A549 (cell line): ENCODE results near the gene VANGL1. TPM values are rescaled to one million over a fixed set of nuclear protein-coding genes. Genes with fewer than 3 reads are reported as not detected.

Experiments used
- ATAC-seq, 2 experiments: fragments of 200-7000 bp in 1 of 2; fragments of >200 bp in 1 of 2; cut with Nextera tagmentation in 1 of 2; cut with Tn5 transposase in 1 of 2; 3 replicates each; pipeline versions ENCODE4 v1.8.0 to v1.9.1; 2018 to 2020; ENCODE audit warnings: mild to moderate bottlenecking in 1 of 2, moderate library complexity in 1 of 2
- CTCF ChIA-PET: fragments of 300-600 bp; sonication (Branson Sonifier 250); formaldehyde crosslinking; extraction: SDS; loops from one replicate; lab custom pipeline; 2021; ENCODE audit warnings: antibody characterized with exemption, inconsistent platforms; lab: Yijun Ruan, JAX
- POLR2A ChIA-PET: fragments of 350-600 bp; formaldehyde crosslinking; extraction: SDS; loops from one replicate; lab custom pipeline; 2021; ENCODE audit warnings: antibody characterized with exemption, inconsistent platforms; lab: Yijun Ruan, JAX
- DNase-seq, 2 experiments: peaks; one replicate each; pipeline versions ENCODE4 v3.0.0 to v3.0.0-alpha.2; 2011 to 2016; ENCODE audit warnings: low read depth in 1 of 2, low spot score in 1 of 2
- FAIRE-seq: peaks from 2 replicates; lab custom pipeline; 2011; peaks lifted over from hg19 to GRCh38; lab: Jason Lieb, UNC
- H3K27ac ChIP-seq, 2 experiments: fragments of >200 bp; sonication (Bioruptor Twin); formaldehyde crosslinking; 3 replicates each; pipeline ENCODE4 v1.5.1; 2016 to 2017
- H3K4me1 ChIP-seq: fragments of >200 bp; sonication (Bioruptor Twin); formaldehyde crosslinking; 3 replicates; pipeline ENCODE4 v1.6.1; 2016
- H3K4me2 ChIP-seq: fragments of >200 bp; sonication (Bioruptor Twin); formaldehyde crosslinking; 3 replicates; pipeline ENCODE4 v1.6.1; 2016
- H3K4me3 ChIP-seq: fragments of >200 bp; sonication (Bioruptor Twin); formaldehyde crosslinking; 3 replicates; pipeline ENCODE4 v1.5.1; 2016
- H3K9me3 ChIP-seq: fragments of >200 bp; sonication (Bioruptor Twin); formaldehyde crosslinking; 3 replicates; pipeline ENCODE4 v1.6.1; 2016
- BHLHE40 ChIP-seq: IDR thresholded peaks from 2 replicates; pipeline ENCODE4 v1.6.1; 2012; ENCODE audit warnings: low read depth, low read length, inconsistent platforms
- CEBPB ChIP-seq, 2 experiments: fragments of >200 bp in 1 of 2; sonication (Bioruptor Twin) in 1 of 2; formaldehyde crosslinking in 1 of 2; IDR thresholded peaks; 2 replicates each; pipeline ENCODE4 v1.6.1; 2012 to 2016
- CHD2 ChIP-seq: fragments of 150-350 bp; IDR thresholded peaks from 2 replicates; pipeline ENCODE4 v1.6.1; 2014; ENCODE audit warnings: low read length; ENCODE audit not compliant: partially characterized antibody
- CHD4 ChIP-seq: fragments of 200-600 bp; sonication (generic); IDR thresholded peaks from 2 replicates; pipeline ENCODE4 v1.6.1; 2016; ENCODE audit warnings: antibody characterized with exemption, mild to moderate bottlenecking, borderline replicate concordance
- EP300 ChIP-seq, 2 experiments: fragments of >200 bp; sonication (Bioruptor Twin); formaldehyde crosslinking; IDR thresholded peaks; 2 replicates in 1 of 2; 3 replicates in 1 of 2; pipeline ENCODE4 v1.6.1; 2016 to 2017
- HDAC2 ChIP-seq: fragments of 200-600 bp; sonication (generic); IDR thresholded peaks from 2 replicates; pipeline ENCODE4 v1.6.1; 2016
- HEYL ChIP-seq: fragments of 250-450 bp; sonication (Bioruptor Pico); IDR thresholded peaks from 2 replicates; pipeline ENCODE4 v1.8.0; 2021; ENCODE audit warnings: mild to moderate bottlenecking, moderate library complexity
- HOXA7 ChIP-seq: fragments of 250-450 bp; sonication (Bioruptor Pico); IDR thresholded peaks from 2 replicates; pipeline ENCODE4 v1.5.0; 2020; ENCODE audit warnings: mild to moderate bottlenecking, moderate library complexity
- KDM5A ChIP-seq: fragments of 200-600 bp; sonication (generic); IDR thresholded peaks from 2 replicates; pipeline ENCODE4 v1.6.1; 2016; ENCODE audit warnings: antibody characterized with exemption, mild to moderate bottlenecking
- MAZ ChIP-seq: fragments of 150-350 bp; IDR thresholded peaks from 2 replicates; pipeline ENCODE4 v1.6.1; 2014; ENCODE audit warnings: antibody characterized with exemption, low read depth, low read length, borderline replicate concordance
- MYC ChIP-seq: IDR thresholded peaks from 2 replicates; pipeline ENCODE4 v1.6.1; 2012; ENCODE audit warnings: mild to moderate bottlenecking, inconsistent platforms, low read length, improper control_type of control experiment, borderline replicate concordance
- NR3C1 ChIP-seq: fragments of >200 bp; sonication (Bioruptor Twin); formaldehyde crosslinking; IDR thresholded peaks from 3 replicates; pipeline ENCODE4 v1.6.1; 2017
- RFX5 ChIP-seq: fragments of 450-650 bp; IDR thresholded peaks from 2 replicates; pipeline ENCODE4 v1.7.1; 2014; ENCODE audit warnings: antibody characterized with exemption, mild to moderate bottlenecking, moderate library complexity
- SMC3 ChIP-seq: fragments of >200 bp; sonication (Bioruptor Twin); formaldehyde crosslinking; IDR thresholded peaks from 3 replicates; pipeline ENCODE4 v1.6.1; 2018; ENCODE audit warnings: inconsistent platforms
- TFCP2L1 ChIP-seq: fragments of 250-450 bp; sonication (Bioruptor Pico); IDR thresholded peaks from 2 replicates; pipeline ENCODE4 v1.5.0; 2021; ENCODE audit warnings: mild to moderate bottlenecking
- TP53 ChIP-seq: fragments of 250-450 bp; sonication (Bioruptor Pico); IDR thresholded peaks from 2 replicates; pipeline ENCODE4 v1.5.0; 2021; ENCODE audit warnings: mild to moderate bottlenecking, moderate library complexity
- ZFP36 ChIP-seq: fragments of 450-650 bp; IDR thresholded peaks from 2 replicates; pipeline ENCODE4 v1.6.1; 2014; ENCODE audit warnings: borderline replicate concordance; ENCODE audit not compliant: partially characterized antibody
- WGBS: methylation state at CpG from one replicate; pipeline ENCODE4 v1.1.6; 2017; ENCODE audit errors: missing lambda C conversion rate; 5-methylcytosine and 5-hydroxymethylcytosine counted together
- polyA plus RNA-seq, 4 experiments: library from polyadenylated mRNA; depleted of rRNA in 3 of 4; stranded (reverse); fragments of >200 nt; fragmentation: RNase III in 1 of 4; extraction: RNeasy Plus Mini Kit Qiagen cat#74134 plus additional on column Dnase treatment in 1 of 4; gene quantifications; 2 replicates in 3 of 4; 3 replicates in 1 of 4; pipeline ENCODE4 v1.2.3, GENCODE V29; 2011 to 2017
- TF ChIP-seq, protein P1 (sequence below): fragments of 200-600 bp; sonication (generic); IDR thresholded peaks from 2 replicates; pipeline ENCODE4 v1.6.1; 2016; ENCODE audit warnings: antibody characterized with exemption, mild to moderate bottlenecking, moderate library complexity
- TF ChIP-seq, protein P2 (sequence below): fragments of >200 bp; sonication (Bioruptor Twin); formaldehyde crosslinking; IDR thresholded peaks from 2 replicates; pipeline ENCODE4 v1.6.1; 2016
- TF ChIP-seq, protein P3 (sequence below): fragments of 250-450 bp; sonication (Bioruptor Pico); IDR thresholded peaks from 2 replicates; pipeline ENCODE4 v1.5.0; 2021; ENCODE audit warnings: mild to moderate bottlenecking, moderate library complexity, borderline replicate concordance
- TF ChIP-seq, protein P4 (sequence below): IDR thresholded peaks from 2 replicates; pipeline ENCODE4 v1.6.1; 2012; ENCODE audit warnings: low read depth, borderline replicate concordance
- TF ChIP-seq, protein P5 (sequence below): fragments of 150-350 bp; IDR thresholded peaks from 2 replicates; pipeline ENCODE4 v1.6.1; 2014; ENCODE audit warnings: low read depth, mild to moderate bottlenecking, low read length

The VANGL1 gene
- polyA plus RNA-seq, 2 of the 4 experiments (the other 2 are of a cell fraction) = 11.0 to 11.5 TPM

DNA sequence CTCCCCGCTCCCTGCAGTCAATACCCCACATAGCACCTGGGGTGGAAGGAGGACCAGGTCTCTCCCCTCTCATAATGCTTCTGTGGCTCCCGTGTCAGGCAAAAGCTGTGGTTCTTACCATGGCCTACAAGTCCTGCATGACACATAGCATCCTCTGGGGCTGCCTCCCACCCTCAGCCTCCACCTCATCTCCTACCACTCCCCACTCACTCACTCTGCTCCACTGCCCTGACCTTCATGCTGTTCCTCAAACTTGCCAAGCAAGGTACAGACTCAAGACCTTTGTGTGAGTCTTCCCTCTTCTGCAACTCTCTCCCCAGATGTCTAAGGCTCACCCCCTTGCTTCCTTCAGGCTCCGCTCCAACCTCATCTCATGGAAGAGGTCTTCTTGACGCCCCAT lies 28.0 kb upstream of the VANGL1 start:
- H3K4me1 ChIP-seq = no peaks in the 10 kb centered on the region
- no peak overlapping the region for H3K4me2 ChIP-seq
- DNase-seq (no peak), ATAC-seq (no peak), FAIRE-seq (no peak)
- TF ChIP-seq TFCP2L1 (CRISPR knock-in tag) (no peak), CHD2 (no peak), MAZ (no peak)
- H3K27ac ChIP-seq = no peak overlapping the region
- 43% methylated on average over 3 of the region's 4 CpGs for WGBS
- ChIA-PET POLR2A (no interaction called here), CTCF (no interaction called here)
- H3K4me3 ChIP-seq = no peak overlapping the region
- H3K9me3 ChIP-seq = no peaks in the 10 kb centered on the region

DNA sequence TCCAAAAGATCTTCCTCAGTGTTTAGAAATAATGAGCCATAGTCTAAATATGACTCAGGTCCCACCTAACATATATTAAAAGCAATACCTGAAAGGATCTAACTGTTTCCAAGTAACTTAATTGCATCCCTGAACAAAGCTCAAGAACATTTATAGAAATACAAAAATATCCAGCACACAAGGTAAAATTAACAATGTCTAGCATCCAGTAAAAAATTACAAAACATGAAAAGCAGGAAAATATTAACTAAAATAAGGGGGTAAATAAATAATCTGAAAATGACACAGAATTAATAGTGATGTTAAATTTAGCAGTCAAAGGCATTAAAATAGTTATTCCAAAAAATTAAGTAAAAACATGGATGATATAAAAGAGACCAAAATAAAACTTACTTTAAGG lies 21.3 kb upstream of the VANGL1 start:
- TF ChIP-seq CHD4 (no peak), KDM5A (no peak), MYC (no peak), EP300 (IDR thresholded peaks at IDR 0.05) (no peak), HDAC2 (no peak), HEYL (no peak), CHD2 (no peak), BHLHE40 (no peak), NR3C1 (no peak), TP53 (no peak), RFX5 (no peak), HOXA7 (CRISPR knock-in tag) (no peak), ZFP36 (no peak), SMC3 (no peak), CEBPB (IDR thresholded peaks at IDR 0.05) (no peak)
- TF ChIP-seq, protein P1, sequence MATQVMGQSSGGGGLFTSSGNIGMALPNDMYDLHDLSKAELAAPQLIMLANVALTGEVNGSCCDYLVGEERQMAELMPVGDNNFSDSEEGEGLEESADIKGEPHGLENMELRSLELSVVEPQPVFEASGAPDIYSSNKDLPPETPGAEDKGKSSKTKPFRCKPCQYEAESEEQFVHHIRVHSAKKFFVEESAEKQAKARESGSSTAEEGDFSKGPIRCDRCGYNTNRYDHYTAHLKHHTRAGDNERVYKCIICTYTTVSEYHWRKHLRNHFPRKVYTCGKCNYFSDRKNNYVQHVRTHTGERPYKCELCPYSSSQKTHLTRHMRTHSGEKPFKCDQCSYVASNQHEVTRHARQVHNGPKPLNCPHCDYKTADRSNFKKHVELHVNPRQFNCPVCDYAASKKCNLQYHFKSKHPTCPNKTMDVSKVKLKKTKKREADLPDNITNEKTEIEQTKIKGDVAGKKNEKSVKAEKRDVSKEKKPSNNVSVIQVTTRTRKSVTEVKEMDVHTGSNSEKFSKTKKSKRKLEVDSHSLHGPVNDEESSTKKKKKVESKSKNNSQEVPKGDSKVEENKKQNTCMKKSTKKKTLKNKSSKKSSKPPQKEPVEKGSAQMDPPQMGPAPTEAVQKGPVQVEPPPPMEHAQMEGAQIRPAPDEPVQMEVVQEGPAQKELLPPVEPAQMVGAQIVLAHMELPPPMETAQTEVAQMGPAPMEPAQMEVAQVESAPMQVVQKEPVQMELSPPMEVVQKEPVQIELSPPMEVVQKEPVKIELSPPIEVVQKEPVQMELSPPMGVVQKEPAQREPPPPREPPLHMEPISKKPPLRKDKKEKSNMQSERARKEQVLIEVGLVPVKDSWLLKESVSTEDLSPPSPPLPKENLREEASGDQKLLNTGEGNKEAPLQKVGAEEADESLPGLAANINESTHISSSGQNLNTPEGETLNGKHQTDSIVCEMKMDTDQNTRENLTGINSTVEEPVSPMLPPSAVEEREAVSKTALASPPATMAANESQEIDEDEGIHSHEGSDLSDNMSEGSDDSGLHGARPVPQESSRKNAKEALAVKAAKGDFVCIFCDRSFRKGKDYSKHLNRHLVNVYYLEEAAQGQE = no peak
- TF ChIP-seq, protein P2, sequence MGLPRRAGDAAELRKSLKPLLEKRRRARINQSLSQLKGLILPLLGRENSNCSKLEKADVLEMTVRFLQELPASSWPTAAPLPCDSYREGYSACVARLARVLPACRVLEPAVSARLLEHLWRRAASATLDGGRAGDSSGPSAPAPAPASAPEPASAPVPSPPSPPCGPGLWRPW = no peak
- TF ChIP-seq, protein P3, sequence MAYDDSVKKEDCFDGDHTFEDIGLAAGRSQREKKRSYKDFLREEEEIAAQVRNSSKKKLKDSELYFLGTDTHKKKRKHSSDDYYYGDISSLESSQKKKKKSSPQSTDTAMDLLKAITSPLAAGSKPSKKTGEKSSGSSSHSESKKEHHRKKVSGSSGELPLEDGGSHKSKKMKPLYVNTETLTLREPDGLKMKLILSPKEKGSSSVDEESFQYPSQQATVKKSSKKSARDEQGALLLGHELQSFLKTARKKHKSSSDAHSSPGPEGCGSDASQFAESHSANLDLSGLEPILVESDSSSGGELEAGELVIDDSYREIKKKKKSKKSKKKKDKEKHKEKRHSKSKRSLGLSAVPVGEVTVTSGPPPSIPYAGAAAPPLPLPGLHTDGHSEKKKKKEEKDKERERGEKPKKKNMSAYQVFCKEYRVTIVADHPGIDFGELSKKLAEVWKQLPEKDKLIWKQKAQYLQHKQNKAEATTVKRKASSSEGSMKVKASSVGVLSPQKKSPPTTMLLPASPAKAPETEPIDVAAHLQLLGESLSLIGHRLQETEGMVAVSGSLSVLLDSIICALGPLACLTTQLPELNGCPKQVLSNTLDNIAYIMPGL (CRISPR knock-in tag) = no peak
- TF ChIP-seq, protein P4, sequence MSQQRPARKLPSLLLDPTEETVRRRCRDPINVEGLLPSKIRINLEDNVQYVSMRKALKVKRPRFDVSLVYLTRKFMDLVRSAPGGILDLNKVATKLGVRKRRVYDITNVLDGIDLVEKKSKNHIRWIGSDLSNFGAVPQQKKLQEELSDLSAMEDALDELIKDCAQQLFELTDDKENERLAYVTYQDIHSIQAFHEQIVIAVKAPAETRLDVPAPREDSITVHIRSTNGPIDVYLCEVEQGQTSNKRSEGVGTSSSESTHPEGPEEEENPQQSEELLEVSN = no peak
- TF ChIP-seq, protein P5, sequence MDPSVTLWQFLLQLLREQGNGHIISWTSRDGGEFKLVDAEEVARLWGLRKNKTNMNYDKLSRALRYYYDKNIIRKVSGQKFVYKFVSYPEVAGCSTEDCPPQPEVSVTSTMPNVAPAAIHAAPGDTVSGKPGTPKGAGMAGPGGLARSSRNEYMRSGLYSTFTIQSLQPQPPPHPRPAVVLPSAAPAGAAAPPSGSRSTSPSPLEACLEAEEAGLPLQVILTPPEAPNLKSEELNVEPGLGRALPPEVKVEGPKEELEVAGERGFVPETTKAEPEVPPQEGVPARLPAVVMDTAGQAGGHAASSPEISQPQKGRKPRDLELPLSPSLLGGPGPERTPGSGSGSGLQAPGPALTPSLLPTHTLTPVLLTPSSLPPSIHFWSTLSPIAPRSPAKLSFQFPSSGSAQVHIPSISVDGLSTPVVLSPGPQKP = no peak
- no peaks in the 10 kb centered on the region for H3K4me1 ChIP-seq
- DNase-seq (no peak), ATAC-seq (no peak), FAIRE-seq (no peak)
- H3K9me3 ChIP-seq = 0 out of 3 replicates have a peak, but pooled peaks cover 2% of the 10 kb centered on the region
- no peak overlapping the region for H3K4me2 ChIP-seq
- CTCF ChIA-PET = no interaction called here
- POLR2A ChIA-PET = no interaction called here
- no peak overlapping the region for H3K27ac ChIP-seq
- no peak overlapping the region for H3K4me3 ChIP-seq
